8988T (cell line): ENCODE results near the gene AARS2.

ENCODE experiments used
- DNase-seq: peaks from one replicate; pipeline ENCODE4 v3.0.0; 2011

The AARS2 gene

GRCh38 chr6:44298864-44299263 is 14.3 kb downstream of the AARS2 start:
- no peak for DNase-seq

DNA sequence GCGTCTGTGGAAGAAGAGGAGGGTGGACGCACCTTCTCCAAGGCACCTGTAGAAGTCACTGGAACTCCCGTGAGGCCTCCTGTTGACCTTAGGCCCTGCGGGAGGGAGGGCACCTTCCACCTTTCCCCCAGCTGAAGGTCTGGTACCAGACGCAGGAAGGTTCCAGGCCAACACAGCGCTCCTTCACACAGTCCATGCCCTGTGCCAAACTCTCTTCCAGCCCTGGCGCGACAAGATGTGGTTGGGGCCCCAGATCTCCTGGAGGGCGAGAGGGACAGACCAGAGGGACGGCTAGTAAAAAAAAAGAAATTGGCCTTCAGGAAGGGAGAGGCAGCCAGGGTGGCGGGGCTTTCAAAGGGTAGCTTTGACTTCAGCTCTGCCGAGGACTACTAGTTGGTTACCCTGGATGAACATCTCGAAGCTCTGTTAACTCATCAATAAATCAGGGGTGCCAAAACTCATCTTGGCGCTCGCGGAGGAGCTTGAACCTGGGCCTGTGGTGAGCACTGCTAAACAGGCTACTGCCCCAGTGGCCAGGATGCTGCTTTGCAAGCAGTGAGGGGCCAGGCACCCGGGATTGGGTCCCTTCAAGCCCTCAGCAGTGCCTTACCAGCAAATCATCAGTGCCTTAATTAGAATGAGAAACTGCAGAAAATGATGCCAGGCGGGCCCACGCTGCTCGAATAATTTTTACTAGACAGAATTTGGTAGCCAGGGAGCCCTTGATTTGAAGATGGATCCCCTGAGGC is 14.9 kb downstream of the AARS2 start:
- no peak for DNase-seq

GRCh38 chr6:44297063-44298038 is 15.8 kb downstream of the AARS2 start:
- no peak for DNase-seq

- DNase-seq: no peak
Observed at GRCh38 chr6:44294832-44295791, 18.0 kb downstream of the AARS2 start.

DNA sequence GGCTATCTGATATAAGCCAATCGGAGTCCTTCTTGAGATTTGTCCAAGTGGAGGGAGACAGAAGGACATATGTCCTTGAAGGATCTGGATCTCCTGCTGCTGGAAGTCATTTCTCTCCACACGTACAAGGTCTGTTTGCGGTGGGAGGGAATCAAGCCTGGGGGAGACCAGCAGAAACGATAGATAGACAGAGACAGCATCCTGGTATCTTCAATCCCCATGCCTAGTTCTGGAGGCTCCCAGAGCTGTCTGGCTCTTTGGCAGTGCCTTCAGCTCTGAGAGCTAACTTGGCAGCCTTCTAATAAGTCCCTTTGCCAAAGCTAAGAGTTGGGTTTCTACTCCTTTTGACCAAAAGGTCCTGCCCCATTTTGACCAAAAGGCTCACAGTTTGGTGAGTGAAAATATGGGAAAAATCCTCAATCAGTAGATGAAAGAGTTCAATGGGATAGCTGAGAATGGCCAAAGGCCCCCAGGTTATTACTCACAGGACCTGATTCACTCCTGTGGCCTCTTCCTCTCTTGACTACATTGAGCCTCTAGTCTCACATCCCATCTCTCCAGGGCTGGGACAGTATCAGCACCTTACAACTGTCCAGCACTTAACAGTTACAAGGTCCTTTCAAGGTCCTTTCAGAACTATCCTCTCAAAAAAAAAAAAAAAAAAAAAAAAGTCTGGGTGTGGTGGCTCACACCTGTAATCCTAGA is 20.3 kb downstream of the AARS2 start:
- DNase-seq: no peak

DNA sequence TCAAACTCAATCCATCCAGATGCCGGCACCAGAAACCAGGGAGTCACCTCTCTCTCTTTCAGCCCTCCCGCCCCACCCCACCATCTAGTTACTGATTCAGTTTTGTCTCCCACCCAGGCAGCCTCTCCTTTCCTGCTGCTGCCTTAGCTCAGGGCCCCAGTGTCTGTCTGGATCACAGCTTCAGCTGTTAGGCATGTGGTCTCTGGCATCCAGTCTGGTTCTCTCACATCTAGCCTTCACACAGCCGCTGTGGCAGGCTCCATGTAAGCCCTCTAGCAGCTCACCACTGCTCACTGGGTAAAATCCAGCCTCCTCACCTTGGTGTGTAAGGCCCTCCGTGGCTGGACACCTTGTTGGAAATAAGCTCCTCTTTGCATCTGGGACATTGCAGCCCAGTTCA is 21.3 kb downstream of the AARS2 start:
- DNase-seq: no peak

- DNase-seq: no peak
Observed at GRCh38 chr6:44289726-44290260, 23.4 kb downstream of the AARS2 start.

DNA sequence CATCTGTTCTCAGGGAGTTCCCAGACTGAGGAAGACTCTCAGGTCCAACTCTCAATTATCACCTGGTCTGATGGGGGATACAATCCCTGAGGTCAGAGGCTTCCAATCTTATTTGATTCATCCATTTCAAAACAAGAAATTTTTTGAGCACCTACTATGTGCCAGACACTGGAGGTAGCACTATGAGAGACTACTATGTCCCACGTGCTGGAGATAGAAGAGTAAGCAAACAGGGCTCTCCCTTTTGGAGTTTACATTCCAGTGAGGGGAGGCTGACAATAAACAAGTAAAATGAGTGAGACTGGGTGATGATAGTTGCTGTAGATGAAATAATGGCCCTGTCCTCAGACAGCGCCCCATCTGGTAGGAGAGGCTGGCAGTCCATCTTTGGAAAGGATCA is 26.4 kb downstream of the AARS2 start:
- DNase-seq: no peak

DNA sequence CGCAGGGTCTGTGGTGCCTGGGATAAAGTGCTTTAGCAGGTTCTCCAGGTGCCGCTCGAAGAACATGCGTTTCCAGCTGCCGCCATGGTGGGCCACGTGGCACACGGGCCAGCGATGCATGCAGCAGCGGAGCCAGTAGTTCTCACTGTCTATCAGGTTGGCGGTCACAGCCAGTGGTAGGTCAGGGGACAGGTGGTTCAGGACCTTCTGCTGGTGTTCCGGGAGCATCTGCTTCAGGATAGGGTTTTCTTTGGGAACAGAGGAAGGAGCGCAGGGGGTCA is 26.9 kb downstream of the AARS2 start:
- DNase-seq: no peak

GRCh38 chr6:44285552-44286284 is 27.4 kb downstream of the AARS2 start:
- no peak for DNase-seq

GRCh38 chr6:44284867-44285266 is 28.3 kb downstream of the AARS2 start:
- DNase-seq: no peak

DNA sequence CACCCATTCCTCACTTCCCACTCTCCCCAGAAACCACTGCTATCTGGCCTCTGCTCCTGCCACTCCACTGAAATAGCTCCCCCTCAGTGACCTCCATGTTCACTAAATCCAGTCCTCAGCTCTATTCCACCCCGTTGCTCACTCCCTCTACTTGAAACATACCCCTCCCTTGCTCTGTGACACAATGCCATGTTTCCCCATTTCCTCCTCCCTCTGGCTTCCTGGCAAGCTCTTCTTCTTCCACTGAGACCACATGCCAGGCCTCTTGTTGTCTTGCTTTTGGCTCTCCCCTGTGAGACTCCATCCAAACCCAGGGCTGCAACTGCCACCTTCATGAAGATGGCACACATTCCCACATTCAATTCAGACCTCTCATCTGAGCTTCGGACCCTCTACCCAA is 29.0 kb downstream of the AARS2 start:
- DNase-seq: no peak

DNA sequence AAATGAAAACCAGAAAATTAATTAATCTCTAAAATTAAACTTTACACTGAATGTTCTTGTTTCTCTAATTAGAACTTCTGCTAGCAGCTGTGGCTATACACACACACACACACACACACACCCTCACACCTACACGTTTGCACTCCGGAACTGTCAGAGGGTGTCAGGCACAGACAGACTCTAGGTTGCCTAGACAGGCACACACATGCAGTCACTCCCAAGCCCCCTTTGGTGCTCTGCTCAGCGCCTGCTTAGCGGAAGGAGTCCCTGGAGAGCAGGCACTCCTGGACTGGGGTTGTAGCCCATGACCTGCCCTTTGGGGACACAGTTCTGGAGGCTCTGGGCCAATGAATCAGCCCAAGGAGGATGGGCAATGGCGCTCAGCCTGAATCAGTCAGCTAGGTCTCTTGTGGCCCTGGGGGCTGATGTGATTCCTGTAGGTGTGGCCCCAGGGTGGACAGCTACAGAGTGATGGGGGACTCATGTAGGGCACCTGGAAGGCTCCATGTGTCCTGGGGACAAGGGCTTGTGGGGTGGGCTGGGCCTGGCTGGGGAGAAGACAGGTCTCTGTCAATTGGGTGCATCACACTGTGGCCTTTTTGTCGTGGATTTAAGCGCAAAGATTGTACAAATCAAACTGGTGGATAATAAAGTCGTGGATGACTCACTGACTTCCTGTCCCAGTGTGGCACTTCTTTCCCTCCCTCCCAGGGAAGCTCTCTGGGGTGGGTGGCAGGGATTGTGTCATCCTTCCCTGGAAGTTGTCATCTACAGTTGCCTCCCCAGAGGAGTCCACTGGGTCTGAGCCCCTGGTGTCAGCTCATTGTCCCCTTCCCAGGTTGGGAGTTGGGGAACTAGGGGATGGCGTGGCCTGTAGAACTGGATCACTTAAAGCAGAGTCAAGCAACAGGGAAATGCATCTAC is 34.1 kb downstream of the AARS2 start:
- no peak for DNase-seq

GRCh38 chr6:44278315-44278714 is 34.8 kb downstream of the AARS2 start:
- DNase-seq: no peak

DNA sequence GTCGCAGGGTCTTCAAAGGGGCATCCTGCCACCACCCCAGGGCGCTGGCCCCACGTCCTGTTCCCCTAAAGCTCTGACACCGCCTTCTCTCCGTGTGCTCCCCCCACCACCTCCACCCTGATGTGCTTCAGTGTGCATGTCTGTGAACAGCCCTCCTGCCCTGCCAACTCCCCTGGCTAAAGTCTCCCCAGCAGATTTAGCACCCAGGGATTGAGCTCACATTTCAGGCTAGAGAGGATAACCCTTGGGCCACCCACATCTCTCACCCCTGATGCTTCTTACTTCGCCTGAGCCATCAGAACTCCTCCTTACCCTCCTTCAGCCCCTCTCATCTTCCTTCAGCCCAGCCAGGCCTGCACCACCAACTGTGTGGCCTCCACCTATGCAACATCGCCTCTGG is 35.4 kb downstream of the AARS2 start:
- DNase-seq: no peak

- no peak for DNase-seq
Observed at GRCh38 chr6:44276667-44277640, 36.2 kb downstream of the AARS2 start.

GRCh38 chr6:44275749-44276648 is 37.1 kb downstream of the AARS2 start:
- no peak for DNase-seq

GRCh38 chr6:44275271-44275748 is 37.8 kb downstream of the AARS2 start:
- no peak for DNase-seq
